Measurements from ENCODE around the gene MAP3K4. TPM values are rescaled to one million over a fixed set of nuclear protein-coding genes. Genes with fewer than 3 reads are reported as not detected.

MAP3K4 gene
- total RNA-seq, 4 donors from 2014 or later = 22.8 to 33.8 (median 30.4) TPM

DNA sequence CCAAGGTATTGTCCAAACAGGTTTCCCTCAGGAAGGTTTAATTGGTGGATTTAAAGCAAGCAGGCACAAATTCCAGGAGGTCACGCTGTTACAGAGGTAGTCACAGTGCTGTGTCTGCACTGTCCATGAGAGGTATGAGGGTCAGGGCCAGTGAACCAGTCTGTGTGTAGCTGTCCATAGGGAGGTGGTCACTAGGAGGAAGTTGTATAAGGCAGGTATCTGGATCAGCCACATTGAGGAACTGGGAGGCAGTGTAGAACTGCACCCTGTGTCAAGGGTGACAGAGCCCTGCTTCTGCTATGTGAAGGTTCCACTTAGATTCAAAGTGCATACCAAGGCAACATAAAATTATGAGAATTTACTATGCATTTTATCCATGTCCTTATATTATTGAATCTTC, 73.3 kb downstream of the MAP3K4 start:
- H3K4me3 ChIP-seq (ENCODE audit: low read depth, poor library complexity, severe bottlenecking) = no peak overlapping the region
- no peak for DNase-seq (ENCODE audit: low spot score in 2 of 2)
- 86 to 100% methylated on average over 1 of the region's 1 CpG for WGBS, 2 donors
- intact Hi-C loops (cut with DNase I; ENCODE audit: low total_unique reads) = no loop called here
- TF ChIP-seq, protein P1, sequence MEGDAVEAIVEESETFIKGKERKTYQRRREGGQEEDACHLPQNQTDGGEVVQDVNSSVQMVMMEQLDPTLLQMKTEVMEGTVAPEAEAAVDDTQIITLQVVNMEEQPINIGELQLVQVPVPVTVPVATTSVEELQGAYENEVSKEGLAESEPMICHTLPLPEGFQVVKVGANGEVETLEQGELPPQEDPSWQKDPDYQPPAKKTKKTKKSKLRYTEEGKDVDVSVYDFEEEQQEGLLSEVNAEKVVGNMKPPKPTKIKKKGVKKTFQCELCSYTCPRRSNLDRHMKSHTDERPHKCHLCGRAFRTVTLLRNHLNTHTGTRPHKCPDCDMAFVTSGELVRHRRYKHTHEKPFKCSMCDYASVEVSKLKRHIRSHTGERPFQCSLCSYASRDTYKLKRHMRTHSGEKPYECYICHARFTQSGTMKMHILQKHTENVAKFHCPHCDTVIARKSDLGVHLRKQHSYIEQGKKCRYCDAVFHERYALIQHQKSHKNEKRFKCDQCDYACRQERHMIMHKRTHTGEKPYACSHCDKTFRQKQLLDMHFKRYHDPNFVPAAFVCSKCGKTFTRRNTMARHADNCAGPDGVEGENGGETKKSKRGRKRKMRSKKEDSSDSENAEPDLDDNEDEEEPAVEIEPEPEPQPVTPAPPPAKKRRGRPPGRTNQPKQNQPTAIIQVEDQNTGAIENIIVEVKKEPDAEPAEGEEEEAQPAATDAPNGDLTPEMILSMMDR (IDR thresholded peaks at IDR 0.05) = no peak
- TF ChIP-seq POLR2A (IDR thresholded peaks at IDR 0.05) = no peak

DNA sequence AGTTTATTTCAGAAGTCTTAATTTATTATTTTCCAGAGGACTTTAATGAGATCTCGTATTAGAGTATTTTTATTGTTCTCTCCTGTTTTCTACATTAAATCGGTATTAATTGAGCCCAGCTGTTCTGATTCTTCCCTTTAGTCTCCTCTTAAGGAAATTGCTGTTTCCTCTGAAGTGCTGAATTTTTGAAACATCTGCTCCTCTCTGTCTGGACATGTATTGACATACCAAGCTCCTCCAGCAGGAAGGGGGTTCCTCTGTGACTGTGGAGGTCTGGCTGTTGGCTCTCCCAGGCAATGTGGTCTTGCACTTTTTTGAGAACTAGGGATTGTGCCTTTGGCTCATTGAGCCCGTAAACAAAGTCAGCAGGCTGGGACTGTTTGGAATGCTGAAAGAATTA, 74.9 kb downstream of the MAP3K4 start:
- whole genome bisulfite sequencing, 2 donors = 61 to 64% methylated on average over 3 of the region's 3 CpGs

DNA sequence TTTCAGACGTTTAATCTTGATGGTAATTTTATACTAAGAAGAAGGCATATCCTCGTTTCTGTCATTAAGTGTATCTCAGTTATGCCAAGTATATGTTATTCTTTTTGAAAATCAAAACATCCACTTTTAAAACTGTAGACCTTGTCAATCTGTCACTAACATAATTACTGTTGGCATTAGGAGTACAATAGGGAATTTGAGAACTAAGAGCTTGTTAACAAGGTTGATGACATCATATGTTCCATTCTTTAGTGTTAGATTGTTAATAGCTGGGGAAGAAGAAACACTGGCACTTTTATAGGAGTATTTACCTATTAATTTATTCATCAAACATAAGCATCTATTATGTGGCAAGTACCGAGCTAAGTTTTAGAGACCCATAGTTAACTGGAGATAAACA, 76.2 kb downstream of the MAP3K4 start:
- WGBS, 2 donors = 66 to 69% methylated on average over 3 of the region's 3 CpGs
- intact Hi-C loops (cut with DNase I; ENCODE audit: low total_unique reads) = no loop called here
- no peak for TF ChIP-seq POLR2A (IDR thresholded peaks at IDR 0.05)
- TF ChIP-seq, protein P1 (IDR thresholded peaks at IDR 0.05) = no peak
- H3K4me3 ChIP-seq (ENCODE audit: low read depth, poor library complexity, severe bottlenecking) = no peak overlapping the region
- DNase-seq (ENCODE audit: low spot score in 2 of 2) = no peak

More for the DNA sequence above, 74.9 kb downstream of the MAP3K4 start:
- DNase-seq (ENCODE audit: low spot score in 2 of 2) = no peak
- TF ChIP-seq POLR2A (IDR thresholded peaks at IDR 0.05) = no peak
- TF ChIP-seq, protein P1 (IDR thresholded peaks at IDR 0.05) = no peak
- H3K4me3 ChIP-seq (ENCODE audit: low read depth, poor library complexity, severe bottlenecking) = no peak overlapping the region
- intact Hi-C loops (cut with DNase I; ENCODE audit: low total_unique reads) = no loop called here

DNA sequence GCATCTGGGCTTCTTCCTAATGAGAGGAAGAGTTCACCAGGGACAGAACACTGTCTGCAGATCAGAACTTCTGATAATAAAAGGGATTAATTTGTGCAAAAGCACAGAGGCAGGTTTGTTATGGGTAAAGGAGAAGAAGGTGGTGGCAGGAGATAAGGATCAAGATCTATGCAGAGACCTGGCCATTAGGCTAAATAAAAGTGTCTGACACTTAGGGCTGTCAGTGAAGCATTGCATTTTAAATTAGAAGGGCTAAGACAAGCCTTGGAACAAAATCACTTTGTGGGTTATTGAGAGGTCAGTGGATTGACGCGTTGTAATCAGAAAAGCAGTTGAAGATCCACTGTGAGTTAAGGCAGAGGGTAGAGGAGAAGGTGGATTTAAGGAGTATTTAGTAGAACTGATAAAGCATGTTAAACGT, 76.8 kb downstream of the MAP3K4 start:
- intact Hi-C loops (cut with DNase I; ENCODE audit: low total_unique reads) = no loop called here
- no peak for DNase-seq (ENCODE audit: low spot score in 2 of 2)
- 82 to 83% methylated on average over 3 of the region's 3 CpGs for WGBS, 2 donors
- no peak overlapping the region for H3K4me3 ChIP-seq (ENCODE audit: low read depth, poor library complexity, severe bottlenecking)
- no peak for TF ChIP-seq POLR2A (IDR thresholded peaks at IDR 0.05)
- TF ChIP-seq, protein P1 (IDR thresholded peaks at IDR 0.05) = no peak

DNA sequence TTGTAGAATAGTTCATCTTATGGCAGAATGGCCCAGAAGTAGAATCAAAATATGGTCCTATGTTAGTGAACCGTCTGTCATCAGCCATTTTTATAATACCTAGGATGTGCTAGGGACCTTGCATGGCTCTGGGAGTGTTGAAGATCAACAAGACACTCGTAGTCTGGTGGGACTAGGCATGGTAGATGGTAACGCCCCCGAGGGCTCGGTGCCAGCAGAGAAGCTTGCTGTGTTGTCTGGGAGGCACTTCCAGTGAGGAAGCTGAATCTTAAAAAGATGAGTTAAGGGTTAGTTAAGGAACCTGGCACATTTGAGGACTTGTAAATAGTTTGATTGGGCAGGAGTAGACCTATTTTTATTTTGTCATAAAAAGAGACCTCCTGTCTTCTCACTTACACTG, 82.4 kb downstream of the MAP3K4 start:
- DNase-seq (ENCODE audit: low spot score in 2 of 2) = no peak
- intact Hi-C loops (cut with DNase I; ENCODE audit: low total_unique reads) = no loop called here
- TF ChIP-seq POLR2A (IDR thresholded peaks at IDR 0.05) = no peak
- TF ChIP-seq, protein P1 (IDR thresholded peaks at IDR 0.05) = no peak
- H3K4me3 ChIP-seq (ENCODE audit: low read depth, poor library complexity, severe bottlenecking) = no peak overlapping the region
- 71 to 79% methylated on average over 5 of the region's 5 CpGs for WGBS, 2 donors

DNA sequence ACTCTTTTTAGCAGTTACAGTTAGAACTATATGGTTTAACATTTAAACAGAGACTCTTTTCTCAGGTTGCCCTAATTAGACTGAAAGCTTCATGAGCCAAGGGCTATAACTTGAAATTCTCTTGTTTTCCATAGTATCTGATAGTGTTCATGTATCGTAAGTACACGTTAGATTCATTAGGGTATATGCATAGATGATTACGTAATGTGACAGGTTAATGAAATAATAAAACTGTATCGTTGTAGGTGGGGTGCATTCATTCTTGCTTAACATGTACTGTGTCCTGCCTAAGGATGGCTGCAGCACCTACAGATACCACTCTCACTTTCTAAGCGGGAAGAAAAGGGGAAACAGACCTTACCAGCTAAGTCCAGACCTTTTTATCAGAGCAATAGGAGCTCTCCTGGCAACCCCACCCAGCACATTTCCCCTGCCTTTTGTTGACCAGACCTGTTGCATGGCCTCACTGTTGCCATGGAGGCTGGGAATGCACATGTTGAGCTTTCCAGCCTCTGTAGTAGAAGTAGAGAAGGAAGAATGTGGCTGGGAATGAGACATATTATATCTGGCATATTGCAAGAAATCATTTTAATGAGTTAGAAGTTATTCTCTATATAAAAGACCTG, 83.0 kb downstream of the MAP3K4 start:
- TF ChIP-seq, protein P1 (IDR thresholded peaks at IDR 0.05) = no peak
- TF ChIP-seq POLR2A (IDR thresholded peaks at IDR 0.05) = no peak
- WGBS, 2 donors = 90 to 92% methylated on average over 5 of the region's 5 CpGs
- no peak overlapping the region for H3K4me3 ChIP-seq (ENCODE audit: low read depth, poor library complexity, severe bottlenecking)
- intact Hi-C loops (cut with DNase I; ENCODE audit: low total_unique reads) = no loop called here
- no peak for DNase-seq (ENCODE audit: low spot score in 2 of 2)

Measured in lower leg skin (tissue), 4 donors.